ENCODE measurements around the gene LMO3. TPM values are rescaled to one million over a fixed set of nuclear protein-coding genes. Genes with fewer than 3 reads are reported as not detected.

The LMO3 gene
- polyA plus RNA-seq, 1 experiment, result not detected

DNA sequence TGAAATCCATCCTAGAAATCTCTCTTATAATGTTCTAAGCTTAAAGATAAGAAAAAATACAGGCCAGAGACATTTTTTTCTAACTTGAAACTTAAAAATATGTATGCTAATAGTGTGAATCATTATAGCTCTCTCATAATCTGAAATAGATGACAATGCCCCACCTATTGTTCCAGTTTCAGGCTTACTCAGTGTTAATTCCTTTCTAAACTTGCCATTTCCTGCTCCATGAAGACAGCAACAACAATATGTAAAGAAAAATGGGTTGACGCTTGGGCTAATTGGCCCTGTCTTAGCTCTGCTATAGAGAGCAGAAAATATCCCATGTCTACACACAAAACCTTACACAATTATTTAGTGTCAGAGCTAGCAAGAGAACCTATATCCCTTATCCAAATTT is 37.1 kb downstream of the LMO3 start:
- ChIA-PET POLR2A (no interaction called here), CTCF (interaction anchor here (0.6 kb wide), 1 partner anchor 259 kb away, joined by 3 read pairs; no protein-coding TSS in a partner anchor)
- TF ChIP-seq, protein P1, sequence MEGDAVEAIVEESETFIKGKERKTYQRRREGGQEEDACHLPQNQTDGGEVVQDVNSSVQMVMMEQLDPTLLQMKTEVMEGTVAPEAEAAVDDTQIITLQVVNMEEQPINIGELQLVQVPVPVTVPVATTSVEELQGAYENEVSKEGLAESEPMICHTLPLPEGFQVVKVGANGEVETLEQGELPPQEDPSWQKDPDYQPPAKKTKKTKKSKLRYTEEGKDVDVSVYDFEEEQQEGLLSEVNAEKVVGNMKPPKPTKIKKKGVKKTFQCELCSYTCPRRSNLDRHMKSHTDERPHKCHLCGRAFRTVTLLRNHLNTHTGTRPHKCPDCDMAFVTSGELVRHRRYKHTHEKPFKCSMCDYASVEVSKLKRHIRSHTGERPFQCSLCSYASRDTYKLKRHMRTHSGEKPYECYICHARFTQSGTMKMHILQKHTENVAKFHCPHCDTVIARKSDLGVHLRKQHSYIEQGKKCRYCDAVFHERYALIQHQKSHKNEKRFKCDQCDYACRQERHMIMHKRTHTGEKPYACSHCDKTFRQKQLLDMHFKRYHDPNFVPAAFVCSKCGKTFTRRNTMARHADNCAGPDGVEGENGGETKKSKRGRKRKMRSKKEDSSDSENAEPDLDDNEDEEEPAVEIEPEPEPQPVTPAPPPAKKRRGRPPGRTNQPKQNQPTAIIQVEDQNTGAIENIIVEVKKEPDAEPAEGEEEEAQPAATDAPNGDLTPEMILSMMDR (IDR thresholded peaks at IDR 0.05; ENCODE audit: insufficient read depth, low read depth, low read length), result no peak
- Histone ChIP-seq H3K27me3 (ENCODE audit: control insufficient read depth, insufficient read depth, low read length) (no peaks in the 10 kb centered on the region), H3K36me3 (ENCODE audit: control insufficient read depth, insufficient read depth, low read length) (no peaks in the 10 kb centered on the region), H3K4me3 (ENCODE audit: low read depth, low read length) (no peak overlapping the region)
- no peak for DNase-seq (ENCODE audit: low read depth)

DNA sequence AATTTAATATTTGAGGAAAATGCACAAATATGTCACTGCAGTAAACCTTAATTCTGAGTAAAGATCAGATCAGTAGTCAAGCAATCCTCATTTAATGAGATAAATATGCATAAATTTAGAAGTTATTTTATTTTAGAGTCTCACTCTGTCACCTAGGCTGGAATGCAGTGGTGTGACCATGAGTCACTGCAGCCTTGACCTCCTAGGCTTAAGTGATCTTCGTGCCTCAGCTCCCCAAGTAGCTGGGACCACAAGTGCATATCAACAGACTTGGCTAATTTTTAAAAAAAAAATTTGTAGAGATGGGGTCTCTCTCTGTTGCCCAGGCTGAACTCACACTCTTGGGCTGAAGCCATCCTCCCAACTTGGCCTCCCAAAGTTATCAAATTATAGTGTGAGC is 41.3 kb downstream of the LMO3 start:
- TF ChIP-seq, protein P1 (IDR thresholded peaks at IDR 0.05; ENCODE audit: insufficient read depth, low read depth, low read length), result no peak
- Histone ChIP-seq H3K36me3 (ENCODE audit: control insufficient read depth, insufficient read depth, low read length) (no peaks in the 10 kb centered on the region), H3K4me3 (ENCODE audit: low read depth, low read length) (no peak overlapping the region), H3K27me3 (ENCODE audit: control insufficient read depth, insufficient read depth, low read length) (no peaks in the 10 kb centered on the region)
- CTCF ChIA-PET, result no interaction called here
- no peak for DNase-seq (ENCODE audit: low read depth)
- POLR2A ChIA-PET, result no interaction called here

DNA sequence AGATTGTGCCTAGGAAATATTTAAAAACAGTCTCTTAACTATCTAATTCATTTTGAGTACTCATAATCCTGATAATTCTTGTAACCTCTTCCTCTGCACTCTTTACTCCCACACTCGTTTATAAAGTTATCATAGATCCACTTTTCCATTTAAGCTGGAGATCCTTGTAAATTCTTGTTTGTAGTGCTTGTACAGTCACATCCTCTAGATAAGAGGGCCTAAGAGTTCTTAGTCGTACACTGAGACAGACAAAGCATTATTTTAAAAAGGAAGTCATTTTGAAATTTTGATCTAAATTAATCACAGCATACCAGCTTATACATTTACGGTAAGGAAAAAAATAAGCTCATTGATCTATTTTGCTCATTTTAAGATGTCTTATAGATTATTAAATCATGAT is 42.5 kb downstream of the LMO3 start:
- POLR2A ChIA-PET, result no interaction called here
- TF ChIP-seq, protein P1 (IDR thresholded peaks at IDR 0.05; ENCODE audit: insufficient read depth, low read depth, low read length), result no peak
- DNase-seq (ENCODE audit: low read depth), result no peak
- no peak overlapping the region for H3K4me3 ChIP-seq (ENCODE audit: low read depth, low read length)
- no peaks in the 10 kb centered on the region for H3K36me3 ChIP-seq (ENCODE audit: control insufficient read depth, insufficient read depth, low read length)
- CTCF ChIA-PET, result no interaction called here
- H3K27me3 ChIP-seq (ENCODE audit: control insufficient read depth, insufficient read depth, low read length), result no peaks in the 10 kb centered on the region

DNA sequence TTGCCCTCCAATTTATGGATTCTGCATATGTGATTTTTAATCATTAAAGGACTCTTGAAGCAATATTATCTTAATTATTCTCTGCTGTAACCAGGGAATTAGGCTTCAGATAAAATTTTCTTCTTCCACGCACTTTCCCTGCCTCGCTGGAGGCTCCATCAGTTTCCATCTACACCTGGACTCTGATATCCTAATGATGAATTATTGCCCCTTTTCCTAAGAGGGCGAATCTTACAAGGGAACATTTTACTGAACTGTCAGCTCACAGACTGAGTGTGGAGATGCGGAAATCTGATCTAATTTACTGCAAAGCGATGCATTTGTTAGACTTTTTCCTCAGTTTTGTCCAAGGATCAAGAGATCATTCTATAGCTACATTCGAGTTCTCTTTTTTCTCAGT is 43.0 kb downstream of the LMO3 start:
- Histone ChIP-seq H3K4me3 (ENCODE audit: low read depth, low read length) (no peak overlapping the region), H3K36me3 (ENCODE audit: control insufficient read depth, insufficient read depth, low read length) (no peaks in the 10 kb centered on the region), H3K27me3 (ENCODE audit: control insufficient read depth, insufficient read depth, low read length) (no peaks in the 10 kb centered on the region)
- CTCF ChIA-PET, result no interaction called here
- POLR2A ChIA-PET, result no interaction called here
- DNase-seq (ENCODE audit: low read depth), result no peak
- TF ChIP-seq, protein P1 (IDR thresholded peaks at IDR 0.05; ENCODE audit: insufficient read depth, low read depth, low read length), result no peak

DNA sequence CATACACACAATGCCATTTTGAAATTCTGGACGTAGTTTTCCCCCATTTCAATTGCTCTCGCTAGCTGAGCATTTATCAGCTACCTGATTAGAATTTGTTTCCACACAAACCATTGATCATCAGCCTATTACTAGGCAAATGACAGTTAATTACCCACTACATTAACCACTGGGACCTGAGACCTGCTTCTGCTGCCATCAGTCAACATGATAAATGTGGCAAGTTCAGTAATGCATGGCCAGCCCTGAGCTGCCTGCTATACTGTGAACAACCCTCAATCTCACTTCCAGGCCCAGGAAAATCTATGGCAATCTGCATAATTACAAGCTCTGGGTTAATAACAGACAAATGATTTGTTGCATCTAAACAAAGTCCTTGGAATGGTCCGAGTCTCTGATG is 43.5 kb downstream of the LMO3 start:
- Histone ChIP-seq H3K36me3 (ENCODE audit: control insufficient read depth, insufficient read depth, low read length) (no peaks in the 10 kb centered on the region), H3K27me3 (ENCODE audit: control insufficient read depth, insufficient read depth, low read length) (no peaks in the 10 kb centered on the region), H3K4me3 (ENCODE audit: low read depth, low read length) (no peak overlapping the region)
- no peak for DNase-seq (ENCODE audit: low read depth)
- TF ChIP-seq, protein P1 (IDR thresholded peaks at IDR 0.05; ENCODE audit: insufficient read depth, low read depth, low read length), result no peak
- ChIA-PET POLR2A (no interaction called here), CTCF (no interaction called here)

Measured in BJ (cell line).